HG02588 (cell line): Measurements from ENCODE around the gene GPS2.
"Not testable (repeated sequence)": the region's sequence is repeated elsewhere in the genome, so short reads cannot be mapped to it uniquely, and the experiment has no call there.

Source experiments
- ATAC-seq: cut with Tn5 transposase; IDR thresholded peaks from one replicate; pipeline ENCODE4 v1.9.1; 2021; ENCODE audit warnings: mild to moderate bottlenecking, moderate library complexity; ENCODE audit not compliant: unreplicated experiment

The GPS2 gene

DNA sequence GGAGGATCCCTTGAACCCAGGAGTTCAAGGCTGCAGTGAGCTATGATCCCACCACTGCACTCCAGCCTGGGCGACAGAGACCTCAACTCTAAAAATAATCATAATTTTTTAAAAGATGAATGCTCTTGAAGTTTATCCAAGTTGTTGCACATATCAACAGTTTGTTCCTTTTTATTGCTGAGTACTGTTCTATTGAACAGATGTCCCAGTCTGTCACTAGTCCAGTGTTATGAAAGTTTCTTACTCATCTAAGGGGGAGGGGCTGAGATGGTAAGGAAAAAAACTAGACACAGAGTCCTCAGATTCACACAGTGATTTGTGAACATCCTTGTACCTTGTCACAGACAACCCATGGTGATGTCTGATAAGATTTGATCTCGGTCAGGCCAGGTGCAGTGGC lies 25.0 kb upstream of the GPS2 start:
- ATAC-seq: no peak

DNA sequence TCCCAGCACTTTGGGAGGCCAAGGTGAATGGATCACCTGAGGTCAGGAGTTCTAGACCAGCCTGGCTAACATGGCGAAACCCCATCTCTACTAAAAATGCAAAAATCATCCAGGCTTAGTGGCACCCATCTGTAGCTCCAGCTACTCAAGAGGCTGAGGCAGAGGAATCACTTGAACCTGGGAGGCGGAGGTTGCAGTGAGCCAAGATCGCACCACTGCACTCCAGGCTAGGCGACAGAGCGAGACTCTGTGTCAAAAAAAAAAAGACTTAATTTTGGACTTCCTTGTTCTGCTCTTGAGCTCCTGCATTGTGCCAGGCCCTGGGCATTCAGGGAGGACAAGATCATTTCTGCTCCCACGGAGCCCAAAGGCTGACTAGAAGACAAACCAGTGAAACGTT lies 22.4 kb upstream of the GPS2 start:
- not testable (repeated sequence) for ATAC-seq

DNA sequence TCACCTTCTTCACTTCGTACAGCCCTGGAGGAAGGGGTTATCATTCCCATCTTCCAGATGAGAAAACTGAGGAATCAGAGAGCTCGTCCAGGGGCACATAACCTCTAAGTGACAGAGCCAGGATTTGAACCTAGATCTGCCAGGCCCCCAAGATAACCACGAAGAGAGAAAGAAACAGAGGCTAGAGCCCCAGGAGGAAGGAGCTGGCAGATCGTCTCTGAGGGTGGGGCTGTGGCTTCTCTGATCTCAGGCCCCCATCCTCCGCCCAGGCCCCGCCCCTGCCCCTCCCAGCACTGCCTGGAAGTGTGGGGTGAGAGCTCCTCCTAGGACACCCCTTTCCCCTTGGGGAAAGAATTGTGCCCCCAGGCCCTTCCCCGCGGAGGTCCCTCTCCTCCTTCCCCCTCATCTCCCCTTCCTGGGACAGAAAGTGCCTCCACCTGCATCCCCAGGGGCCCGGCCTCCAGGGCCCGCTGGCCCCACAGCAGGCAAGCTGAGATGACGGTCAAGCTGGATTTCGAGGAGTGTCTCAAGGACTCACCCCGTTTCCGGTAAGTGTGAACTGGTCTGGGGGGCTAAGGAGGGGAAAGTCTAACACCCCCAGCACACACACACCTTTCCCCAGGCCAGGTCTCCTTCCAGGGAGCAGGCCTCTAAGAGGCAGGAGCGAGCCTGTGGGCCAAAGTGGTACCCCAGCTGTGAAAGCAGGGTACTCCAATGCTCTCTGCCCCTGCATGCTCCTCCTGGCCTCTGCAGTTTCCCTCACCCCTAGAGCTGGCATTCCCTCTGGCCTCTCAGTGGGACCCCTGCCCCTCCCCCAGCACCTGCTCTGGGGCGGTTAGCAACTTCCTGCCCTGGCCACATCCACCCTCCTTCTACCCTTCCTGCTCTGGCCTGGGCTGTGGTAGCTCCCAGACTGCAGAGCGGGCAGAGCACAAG lies 21.3 kb upstream of the GPS2 start, which contains the start of gene ACAP1:
Gene ACAP1, plus strand, starts transcription at position 290 of the 936 bp plus-strand sequence. Its CDS starts 206 bp downstream, at position 496.
- peak; percentile 63 for ATAC-seq

DNA sequence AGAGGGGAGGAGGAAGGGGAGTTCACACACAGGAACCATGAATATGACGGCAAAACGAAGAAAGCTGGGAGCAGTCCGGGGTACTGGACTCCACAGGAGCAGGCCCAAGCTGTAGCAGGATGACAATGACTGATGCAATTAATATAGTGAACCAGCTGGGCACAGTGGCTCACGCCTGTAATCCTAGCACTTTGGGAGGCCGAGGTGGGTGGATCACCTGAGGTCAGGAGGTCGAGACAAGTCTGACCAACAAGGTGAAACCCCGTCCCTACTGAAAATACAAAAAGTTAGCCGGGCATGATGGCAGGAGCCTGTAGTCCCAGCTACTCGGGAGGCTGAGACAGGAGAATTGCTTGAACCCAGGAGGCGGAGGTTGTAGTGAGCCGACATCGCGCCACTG lies 20.6 kb upstream of the GPS2 start:
- ATAC-seq: not testable (repeated sequence)

DNA sequence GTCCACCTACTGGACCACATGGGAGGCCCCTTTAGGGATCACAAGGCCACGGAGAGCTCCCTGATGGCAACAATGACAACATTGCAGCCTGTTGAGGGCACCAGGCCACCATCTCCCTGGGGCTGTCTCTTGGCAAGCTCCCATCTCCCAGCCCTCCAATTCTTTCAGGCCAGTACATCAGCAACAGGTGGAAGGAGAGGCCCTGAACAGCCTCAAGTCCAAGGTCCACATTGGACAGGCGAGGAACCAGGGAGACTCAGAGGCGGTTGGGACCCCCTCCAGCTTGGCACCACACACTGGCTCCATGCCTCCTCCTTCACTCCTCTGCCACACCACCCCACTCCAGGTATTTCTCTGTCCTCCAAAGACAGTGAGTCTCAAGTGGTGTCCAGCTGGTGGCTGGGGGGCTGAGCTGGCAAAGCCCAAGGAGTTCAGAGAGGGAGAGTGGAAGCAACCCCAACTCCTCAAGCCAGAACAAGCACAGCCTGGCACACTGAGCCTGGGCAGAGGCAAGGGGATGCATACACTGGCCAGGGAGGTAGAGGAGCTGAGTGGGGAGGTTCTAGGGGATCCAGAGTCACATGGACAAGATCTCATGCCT lies 19.9 kb upstream of the GPS2 start:
- no peak for ATAC-seq

DNA sequence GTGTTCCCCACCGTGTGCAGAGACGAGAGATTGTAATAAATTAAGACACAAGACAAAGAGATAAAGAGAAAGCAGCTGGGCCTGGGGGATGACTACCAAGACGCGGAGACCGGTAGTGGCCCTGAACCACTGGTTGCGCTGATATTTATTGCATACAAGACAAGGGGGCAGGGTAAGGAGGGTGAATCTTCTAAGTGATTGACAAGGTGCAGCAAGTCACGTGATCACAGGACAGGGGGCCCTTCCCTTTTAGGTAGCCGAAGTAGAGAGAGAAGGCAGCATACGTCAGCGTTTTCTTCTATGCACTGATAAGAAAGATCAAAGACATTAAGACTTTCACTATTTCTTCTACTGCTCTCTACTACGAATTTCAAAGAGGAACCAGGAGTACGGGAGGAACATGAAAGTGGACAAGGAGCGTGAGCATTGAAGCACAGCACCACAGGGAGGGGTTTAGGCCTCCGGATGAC lies 17.5 kb upstream of the GPS2 start:
- not testable (repeated sequence) for ATAC-seq

DNA sequence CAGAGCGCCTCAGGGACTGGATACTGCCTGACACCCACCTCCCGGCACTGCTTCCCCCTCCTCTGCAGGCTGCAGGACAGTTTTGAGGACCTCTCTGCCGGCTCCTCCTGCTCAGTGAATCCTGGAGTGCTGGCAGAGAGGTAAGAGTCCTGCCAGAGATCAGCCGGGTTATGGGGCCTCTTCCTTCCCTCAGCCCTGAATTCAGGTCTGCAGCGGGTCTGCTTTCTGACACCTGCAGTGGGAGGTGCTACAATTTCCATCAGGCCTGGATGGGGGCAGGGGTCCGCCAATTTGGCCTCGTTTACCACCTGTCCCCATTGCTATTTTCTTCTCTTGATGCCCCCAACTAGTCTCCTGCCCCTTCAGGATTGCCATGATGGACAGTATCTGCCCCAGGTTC lies 17.0 kb upstream of the GPS2 start:
- ATAC-seq: no peak

DNA sequence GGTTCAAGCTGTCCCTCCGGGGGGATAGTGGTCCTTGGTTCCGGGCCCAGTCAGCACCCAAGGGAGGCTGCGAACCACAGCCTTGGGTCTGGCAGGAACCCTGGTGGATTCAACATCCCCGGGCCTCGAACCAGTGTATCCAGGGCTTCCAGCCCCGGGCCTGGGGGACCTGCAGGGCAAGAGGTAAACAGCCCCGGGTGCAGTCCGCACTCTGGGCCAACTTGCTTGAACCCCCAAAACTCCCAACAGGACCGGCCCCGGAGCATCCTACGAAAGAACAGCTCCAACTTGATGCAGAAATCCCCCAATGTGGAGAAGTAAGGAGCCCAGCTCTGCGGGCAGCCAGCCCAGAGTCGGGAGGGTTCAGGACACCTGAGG lies 15.5 kb upstream of the GPS2 start:
- ATAC-seq: no peak

DNA sequence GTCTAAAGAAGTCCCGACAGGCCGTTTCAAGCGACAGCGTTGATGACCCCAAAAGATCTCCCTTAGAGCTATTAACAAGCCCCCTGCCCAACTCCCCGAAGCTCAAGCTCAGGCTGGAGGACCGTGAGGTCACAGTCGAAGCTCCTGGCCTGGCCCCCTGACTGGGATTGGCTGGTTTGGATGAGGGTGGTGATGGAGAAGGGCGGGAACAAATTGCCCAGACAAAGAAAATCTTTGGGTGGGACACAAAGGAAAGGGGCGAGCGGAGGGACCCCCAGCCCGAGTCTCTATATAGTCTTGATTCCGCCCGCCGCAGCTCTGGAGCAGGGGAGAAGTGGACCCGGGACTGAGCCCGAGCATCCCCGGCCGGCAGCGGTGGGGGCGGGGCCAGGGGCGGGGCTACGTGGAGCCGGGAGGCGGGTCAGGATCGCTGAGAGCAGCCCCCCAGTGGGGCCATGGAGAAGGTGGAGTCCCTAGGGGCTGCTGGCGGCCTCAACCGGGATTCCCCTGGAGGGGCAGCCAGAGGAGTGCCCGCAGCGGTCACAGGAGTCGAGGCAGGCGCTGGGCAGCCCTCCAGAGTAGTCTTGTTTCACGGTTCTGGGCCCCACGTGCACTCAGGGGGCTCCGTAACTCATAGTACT lies 15.0 kb upstream of the GPS2 start:
- ATAC-seq: peak; percentile 40

DNA sequence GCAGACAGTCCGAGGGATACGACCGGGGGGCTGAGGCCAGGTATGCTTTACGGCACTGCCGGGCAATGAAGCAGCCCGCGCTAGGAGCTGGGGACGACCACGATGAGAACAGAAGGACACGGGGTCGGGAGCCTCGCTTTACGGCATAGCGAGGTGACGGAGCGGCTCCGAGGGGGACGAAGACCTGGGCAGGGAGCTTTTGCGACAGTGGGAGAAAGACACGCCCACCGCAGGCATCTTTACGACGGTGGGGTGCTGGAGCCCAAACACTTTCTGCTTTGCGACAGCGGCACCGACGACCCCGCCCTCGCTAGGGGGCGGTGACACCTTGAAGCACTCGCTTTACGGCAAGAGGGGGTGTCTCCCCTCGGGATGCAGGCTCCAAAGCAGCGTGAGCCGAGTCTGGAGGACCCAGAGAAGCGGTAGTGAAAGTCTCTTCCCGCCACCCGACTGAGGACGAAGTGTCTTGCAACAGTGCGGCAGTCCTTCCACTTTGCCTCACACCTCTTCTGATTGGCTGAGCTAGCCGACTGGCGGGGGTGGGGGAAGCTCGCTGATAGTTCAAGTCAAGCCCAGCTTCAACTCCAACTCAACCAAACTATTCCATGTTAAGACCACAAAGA lies 14.3 kb upstream of the GPS2 start:
- peak; percentile 56 for ATAC-seq

DNA sequence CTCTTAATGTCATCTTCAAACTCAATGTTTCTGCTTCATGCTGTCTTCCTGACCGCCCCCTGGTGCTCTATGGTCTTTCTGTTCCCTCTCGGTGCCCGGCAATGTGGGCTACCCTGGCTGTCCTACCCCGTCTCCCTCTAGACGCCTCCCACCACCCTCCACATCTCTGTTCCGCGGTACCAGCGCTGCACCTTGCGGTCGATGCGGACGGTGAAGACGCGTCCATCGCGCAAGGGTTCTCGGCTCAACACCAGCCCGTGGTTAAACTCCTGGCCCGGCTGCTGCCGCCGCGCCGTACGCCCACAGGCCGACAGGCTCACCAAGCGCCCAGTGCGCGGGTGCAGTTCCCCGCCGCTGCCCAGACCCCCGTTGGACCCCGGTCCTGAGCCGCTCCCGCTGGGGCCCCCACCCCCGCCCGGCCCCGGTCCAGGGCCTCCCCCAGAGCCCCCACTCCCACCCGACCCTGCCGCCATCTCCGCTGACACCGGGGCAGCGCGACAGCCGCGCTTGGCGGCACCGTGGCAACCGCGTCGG lies 13.7 kb upstream of the GPS2 start, which contains the start of gene NEURL4:
Gene NEURL4, minus strand, starts transcription at position 496 of the 534 bp plus-strand sequence. Its CDS starts 23 bp downstream, at position 473.
- ATAC-seq: peak; percentile 21

DNA sequence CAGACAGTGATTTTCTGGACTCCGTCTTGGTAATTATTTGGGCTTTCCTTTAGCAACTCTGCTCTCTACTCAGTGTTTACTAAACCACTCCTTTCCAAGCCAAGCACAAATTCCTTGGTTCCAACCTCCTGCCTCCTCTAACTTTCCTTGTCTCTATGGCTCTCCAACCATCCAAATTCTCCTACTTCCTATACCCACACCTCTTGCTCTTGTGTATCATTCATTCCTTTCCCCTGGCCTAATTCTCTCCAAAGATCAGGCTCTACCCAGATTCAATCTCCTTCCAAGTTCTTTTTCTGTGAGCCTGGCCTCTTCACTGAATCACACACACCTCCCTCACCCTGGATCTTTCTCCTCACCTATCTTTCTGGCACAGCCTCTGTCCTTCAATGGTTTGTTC lies 12.8 kb upstream of the GPS2 start:
- ATAC-seq: no peak

DNA sequence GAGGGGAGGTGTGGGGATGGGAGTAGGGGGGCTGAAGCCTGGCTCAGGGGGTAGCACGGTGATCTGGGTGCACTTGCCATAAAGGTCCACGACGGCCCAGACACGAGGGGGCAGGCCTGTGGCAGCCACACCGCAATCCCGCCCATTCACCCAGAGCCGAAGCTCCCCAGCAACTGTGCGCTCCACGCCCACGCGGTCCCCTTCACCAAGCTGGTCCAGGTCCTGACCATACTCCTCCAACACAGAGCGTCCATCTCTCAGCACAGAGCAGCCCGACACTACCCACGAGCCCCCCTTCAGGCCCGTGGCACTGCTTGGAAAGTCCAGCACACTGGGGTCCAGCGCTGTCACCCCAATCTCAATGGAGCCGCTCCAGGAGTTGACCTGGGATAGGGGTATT lies 12.3 kb upstream of the GPS2 start:
- ATAC-seq: no peak

DNA sequence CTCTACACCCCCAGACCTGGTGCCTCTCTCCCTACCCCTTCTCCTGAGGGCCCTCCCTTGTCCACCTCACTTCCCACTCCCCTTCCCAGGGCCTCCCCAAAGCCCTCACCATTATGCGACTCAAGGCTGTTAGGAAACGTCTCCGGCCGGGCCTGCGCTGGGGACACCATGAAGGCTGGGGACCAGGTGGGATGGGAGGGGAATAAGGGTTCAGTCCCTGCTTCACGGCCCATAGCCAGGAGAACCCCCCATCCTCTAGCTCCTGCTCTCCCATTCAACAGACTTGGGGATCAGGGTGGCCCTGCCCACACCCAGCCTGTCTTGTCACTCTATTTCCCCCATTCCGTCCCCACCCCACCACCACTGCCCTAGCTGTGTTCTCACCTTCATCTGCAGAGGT lies 11.9 kb upstream of the GPS2 start:
- no peak for ATAC-seq

DNA sequence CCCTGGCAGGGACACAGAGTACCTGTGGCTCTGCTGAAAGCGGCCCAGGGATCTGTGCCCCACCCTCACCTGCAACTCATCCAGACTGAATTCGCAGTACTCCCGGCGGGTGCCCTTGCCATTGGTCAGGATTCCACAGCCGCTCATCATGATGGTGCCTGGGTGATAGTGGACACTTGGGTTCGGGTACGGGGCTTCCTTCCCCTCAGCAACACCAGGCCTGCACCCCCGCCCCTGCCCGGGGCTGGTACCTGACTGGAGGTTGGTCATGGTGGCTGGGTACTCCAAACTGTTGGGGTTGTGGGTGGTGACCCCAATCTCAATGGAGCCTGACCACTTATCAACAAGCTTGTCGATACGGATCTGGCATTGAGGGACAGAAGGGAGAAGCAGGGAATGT lies 11.0 kb upstream of the GPS2 start:
- no peak for ATAC-seq

DNA sequence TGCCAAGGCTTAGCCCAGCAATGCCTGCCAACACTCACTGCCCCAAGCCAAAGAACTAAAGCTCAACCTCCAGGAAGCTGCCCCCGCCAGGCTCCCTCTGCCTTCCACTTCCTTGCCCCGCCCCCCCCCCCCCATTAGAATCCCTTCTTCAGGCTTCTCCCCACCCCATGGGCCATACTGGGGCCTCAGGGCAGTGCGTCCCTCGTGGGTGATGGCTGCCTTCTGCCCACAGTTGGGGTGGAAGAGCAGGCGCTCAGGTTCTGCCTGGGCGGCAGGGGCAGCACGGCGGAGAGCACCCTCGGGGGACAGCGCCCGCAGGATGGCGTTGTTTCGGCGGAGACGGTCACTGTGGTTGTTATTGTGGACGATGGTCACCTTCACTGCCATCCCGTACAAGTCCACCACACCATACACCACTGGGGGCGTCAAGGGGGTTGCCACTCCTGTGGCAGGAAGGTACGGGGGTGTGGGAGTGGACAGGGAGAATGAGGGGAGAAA lies 9.9 kb upstream of the GPS2 start:
- ATAC-seq: no peak

DNA sequence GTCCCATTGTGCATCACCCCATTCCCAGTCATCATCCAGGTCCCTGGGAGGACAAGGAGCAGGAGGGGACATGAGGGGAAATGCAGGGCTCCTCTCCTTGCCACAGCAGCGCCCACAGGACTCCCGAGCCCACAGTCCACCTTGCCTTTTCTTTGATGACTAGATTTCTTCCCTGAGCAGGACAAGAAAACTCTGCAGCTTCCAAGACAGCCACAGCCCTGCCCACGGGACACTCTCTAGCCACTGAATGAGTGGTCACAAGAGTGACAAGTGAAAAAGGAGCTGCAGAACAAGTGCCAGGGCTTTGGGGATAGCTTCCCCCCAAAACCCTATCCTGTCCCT lies 9.2 kb upstream of the GPS2 start:
- no peak for ATAC-seq

DNA sequence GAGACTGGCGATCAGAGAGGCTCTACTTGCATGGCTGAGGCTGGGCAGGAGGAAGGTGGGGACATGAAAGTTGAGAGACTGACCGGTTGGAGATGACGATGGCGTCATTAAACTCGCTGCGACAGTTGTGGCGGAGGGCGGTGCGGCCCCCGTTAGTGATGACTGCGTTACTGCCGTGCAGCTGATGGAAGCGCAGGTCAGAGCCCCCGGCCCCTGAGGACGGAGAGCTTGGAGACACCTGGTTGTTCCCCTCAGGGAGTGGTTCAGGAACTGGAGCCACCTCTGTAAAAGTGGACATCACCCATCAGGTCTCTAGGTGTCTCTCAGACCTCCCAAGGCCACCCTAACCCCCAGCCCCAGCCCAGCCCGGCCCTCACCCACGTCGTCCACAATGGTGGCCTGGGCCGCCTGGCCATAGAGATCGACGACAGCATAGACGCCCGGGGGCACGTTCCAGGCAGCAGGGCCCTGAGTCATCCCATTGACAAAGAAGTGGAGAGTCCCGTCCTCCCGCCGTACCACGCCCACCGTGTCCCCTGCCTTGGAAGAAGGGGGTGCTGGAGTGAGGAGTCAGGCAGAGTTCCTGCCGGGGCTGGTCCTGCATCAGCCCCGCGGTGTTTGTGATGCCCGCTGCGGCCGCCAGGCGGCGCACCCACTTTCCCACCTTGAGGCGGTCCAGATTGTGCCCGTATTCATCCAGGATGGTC lies 8.7 kb upstream of the GPS2 start:
- ATAC-seq: no peak

DNA sequence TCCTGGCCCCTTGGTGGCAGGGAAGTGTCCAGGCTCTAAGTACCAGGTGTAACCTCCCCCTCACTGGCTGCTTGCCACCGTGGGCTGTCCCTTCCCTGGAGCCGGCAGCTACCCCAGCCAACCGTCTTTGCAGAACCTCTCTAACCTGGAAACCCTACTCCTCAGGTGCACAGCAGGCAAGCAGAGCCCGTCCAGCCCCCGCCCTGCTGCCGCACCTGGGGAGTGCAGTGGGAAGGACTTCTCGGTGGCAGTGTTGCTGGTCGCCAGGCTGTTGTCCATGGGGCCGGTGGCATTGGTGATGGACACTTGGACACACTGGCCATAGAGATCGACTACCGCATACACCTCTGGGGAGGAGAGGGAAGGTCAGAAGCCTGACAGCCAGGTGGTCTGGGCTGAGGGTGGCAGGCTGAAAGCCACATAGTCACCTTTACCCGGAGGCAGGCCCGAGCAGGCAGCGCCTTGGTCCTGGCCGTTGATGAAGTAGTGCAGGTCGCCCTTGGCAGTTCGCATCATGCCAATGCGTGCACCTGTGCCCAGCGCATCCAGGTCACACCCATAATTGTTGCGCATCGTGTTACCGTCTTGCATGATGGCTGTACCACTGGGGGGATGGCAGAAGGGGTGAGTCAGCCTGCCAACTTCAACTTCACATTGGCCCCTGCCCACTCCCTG lies 7.5 kb upstream of the GPS2 start:
- ATAC-seq: no peak

DNA sequence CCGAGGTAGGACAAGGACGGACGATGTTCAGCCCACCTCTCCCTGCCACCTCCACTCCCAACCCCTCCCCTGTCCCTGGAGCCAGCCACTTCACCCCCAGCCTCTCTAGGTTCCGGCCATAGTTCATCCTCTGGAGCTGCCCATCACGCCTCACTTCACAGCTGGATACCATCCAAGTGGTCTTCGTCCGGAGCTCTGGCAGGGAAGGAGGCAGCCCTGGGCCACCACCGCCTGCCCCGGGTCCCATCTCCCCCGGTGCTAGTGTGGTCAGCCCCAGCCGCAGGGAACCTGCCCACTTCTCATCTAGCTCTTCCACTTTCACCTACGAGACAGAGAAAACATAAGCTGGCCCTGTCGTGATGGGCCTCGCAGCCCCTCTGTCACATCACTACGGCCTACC lies 6.3 kb upstream of the GPS2 start:
- no peak for ATAC-seq
